GM12878 (cell line): ENCODE measurements around the gene OPN1SW.

Source experiments
- CHD4 ChIP-seq: fragments of 200-600 bp; sonication (generic); IDR thresholded peaks from 2 replicates; pipeline ENCODE4 v1.6.1; 2016; ENCODE audit warnings: mild to moderate bottlenecking
- TARDBP ChIP-seq: IDR thresholded peaks from 2 replicates; pipeline ENCODE4 v1.6.1; 2016; ENCODE audit warnings: borderline replicate concordance
- TF ChIP-seq, protein P1 (sequence below), 3 experiments: IDR thresholded peaks in 2 of 3; conservative IDR thresholded peaks in 1 of 3; 2 replicates each; pipeline ENCODE4 v1.5.1; 2011; ENCODE audit warnings: low read depth in 3 of 3, low read length in 3 of 3, mild to moderate bottlenecking in 3 of 3, control low read depth in 2 of 3, moderate library complexity in 2 of 3, inconsistent platforms in 1 of 3, mixed read lengths in 1 of 3; ENCODE audit not compliant: control insufficient read depth in 2 of 3, insufficient read depth in 1 of 3; ENCODE audit errors: extremely low read depth in 1 of 3
- TF ChIP-seq, protein P2 (sequence below): fragments of 450-650 bp; IDR thresholded peaks from 2 replicates; pipeline ENCODE4 v1.6.1; 2018; ENCODE audit warnings: mild to moderate bottlenecking, low read depth, moderate library complexity; ENCODE audit not compliant: partially characterized antibody

DNA sequence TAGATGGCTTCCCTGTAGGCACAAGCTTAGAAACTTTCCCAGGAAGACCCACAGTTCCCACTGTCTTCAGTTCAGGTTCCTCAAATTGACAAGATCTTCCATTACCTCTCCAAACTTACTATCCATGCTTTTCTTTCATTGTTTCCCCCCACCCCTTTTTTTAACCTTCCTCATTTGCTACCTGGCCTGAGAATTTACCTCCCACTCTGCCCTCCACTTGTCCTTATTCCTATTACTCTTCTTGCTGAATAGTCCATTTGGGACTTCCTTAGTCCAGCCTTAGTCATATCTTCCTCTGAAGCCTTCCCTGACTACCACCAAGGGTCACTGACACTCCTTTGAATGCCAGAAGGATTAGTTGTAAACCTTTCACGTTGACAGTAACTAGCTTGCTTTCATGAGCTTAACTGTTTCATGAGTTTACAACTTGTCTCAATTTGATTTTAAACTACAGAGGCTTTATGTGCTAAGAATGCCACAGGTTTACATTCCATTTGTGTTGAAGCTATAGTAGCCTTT is 37.7 kb downstream of the OPN1SW start:
- TF ChIP-seq, protein P1, sequence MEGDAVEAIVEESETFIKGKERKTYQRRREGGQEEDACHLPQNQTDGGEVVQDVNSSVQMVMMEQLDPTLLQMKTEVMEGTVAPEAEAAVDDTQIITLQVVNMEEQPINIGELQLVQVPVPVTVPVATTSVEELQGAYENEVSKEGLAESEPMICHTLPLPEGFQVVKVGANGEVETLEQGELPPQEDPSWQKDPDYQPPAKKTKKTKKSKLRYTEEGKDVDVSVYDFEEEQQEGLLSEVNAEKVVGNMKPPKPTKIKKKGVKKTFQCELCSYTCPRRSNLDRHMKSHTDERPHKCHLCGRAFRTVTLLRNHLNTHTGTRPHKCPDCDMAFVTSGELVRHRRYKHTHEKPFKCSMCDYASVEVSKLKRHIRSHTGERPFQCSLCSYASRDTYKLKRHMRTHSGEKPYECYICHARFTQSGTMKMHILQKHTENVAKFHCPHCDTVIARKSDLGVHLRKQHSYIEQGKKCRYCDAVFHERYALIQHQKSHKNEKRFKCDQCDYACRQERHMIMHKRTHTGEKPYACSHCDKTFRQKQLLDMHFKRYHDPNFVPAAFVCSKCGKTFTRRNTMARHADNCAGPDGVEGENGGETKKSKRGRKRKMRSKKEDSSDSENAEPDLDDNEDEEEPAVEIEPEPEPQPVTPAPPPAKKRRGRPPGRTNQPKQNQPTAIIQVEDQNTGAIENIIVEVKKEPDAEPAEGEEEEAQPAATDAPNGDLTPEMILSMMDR (IDR thresholded peaks at IDR 0.05 in 2 of 3, conservative IDR thresholded peaks at IDR 0.05 in 1 of 3; ENCODE audit: control insufficient read depth in 2 of 3, extremely low read depth in 1 of 3, insufficient read depth in 1 of 3, low read depth in 3 of 3, low read length in 3 of 3), result no peak
- no peak for TF ChIP-seq TARDBP
- no peak for TF ChIP-seq CHD4
- TF ChIP-seq, protein P2, sequence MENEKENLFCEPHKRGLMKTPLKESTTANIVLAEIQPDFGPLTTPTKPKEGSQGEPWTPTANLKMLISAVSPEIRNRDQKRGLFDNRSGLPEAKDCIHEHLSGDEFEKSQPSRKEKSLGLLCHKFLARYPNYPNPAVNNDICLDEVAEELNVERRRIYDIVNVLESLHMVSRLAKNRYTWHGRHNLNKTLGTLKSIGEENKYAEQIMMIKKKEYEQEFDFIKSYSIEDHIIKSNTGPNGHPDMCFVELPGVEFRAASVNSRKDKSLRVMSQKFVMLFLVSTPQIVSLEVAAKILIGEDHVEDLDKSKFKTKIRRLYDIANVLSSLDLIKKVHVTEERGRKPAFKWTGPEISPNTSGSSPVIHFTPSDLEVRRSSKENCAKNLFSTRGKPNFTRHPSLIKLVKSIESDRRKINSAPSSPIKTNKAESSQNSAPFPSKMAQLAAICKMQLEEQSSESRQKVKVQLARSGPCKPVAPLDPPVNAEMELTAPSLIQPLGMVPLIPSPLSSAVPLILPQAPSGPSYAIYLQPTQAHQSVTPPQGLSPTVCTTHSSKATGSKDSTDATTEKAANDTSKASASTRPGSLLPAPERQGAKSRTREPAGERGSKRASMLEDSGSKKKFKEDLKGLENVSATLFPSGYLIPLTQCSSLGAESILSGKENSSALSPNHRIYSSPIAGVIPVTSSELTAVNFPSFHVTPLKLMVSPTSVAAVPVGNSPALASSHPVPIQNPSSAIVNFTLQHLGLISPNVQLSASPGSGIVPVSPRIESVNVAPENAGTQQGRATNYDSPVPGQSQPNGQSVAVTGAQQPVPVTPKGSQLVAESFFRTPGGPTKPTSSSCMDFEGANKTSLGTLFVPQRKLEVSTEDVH, result no peak
